ENCODE data around the gene ERMARD. TPM values are rescaled to one million over a fixed set of nuclear protein-coding genes. Genes with fewer than 3 reads are reported as not detected.

ERMARD gene
- total RNA-seq, 1 experiment from 2014 or later = 17.7 TPM

- POLR2A ChIA-PET = no interaction called here
- Mint-ChIP-seq H3K27ac (no peak overlapping the region), H3K9me3 (peaks cover 22% of the 10 kb centered on the region), H3K27me3 (ENCODE audit: low read depth) (peaks cover 16% of the 10 kb centered on the region), H3K4me1 (peaks cover 46% of the 10 kb centered on the region), H3K36me3 (peaks cover 13% of the 10 kb centered on the region), H3K4me3 (no peak overlapping the region)
- TF ChIP-seq SOX15 (CRISPR knock-in tag; IDR thresholded peaks at IDR 0.05) (no peak), USF2 (CRISPR knock-in tag; IDR thresholded peaks at IDR 0.05) (no peak), JUN (CRISPR knock-in tag; IDR thresholded peaks at IDR 0.05) (no peak), MAX (CRISPR knock-in tag; IDR thresholded peaks at IDR 0.05) (no peak), IRF2 (CRISPR knock-in tag; IDR thresholded peaks at IDR 0.05; ENCODE audit: borderline replicate concordance, low read depth) (no peak), ATF2 (CRISPR knock-in tag; IDR thresholded peaks at IDR 0.05; ENCODE audit: borderline replicate concordance, low read depth) (no peak), ZNF416 (CRISPR knock-in tag; IDR thresholded peaks at IDR 0.05) (no peak), ZNF671 (CRISPR knock-in tag; IDR thresholded peaks at IDR 0.05) (no peak), ZNF396 (CRISPR knock-in tag; IDR thresholded peaks at IDR 0.05; ENCODE audit: borderline replicate concordance) (no peak), MXD4 (CRISPR knock-in tag; IDR thresholded peaks at IDR 0.05; ENCODE audit: borderline replicate concordance) (no peak), SP1 (CRISPR knock-in tag; conservative IDR thresholded peaks at IDR 0.05) (no peak), NR2C2 (CRISPR knock-in tag; IDR thresholded peaks at IDR 0.05) (no peak), ZNF317 (CRISPR knock-in tag; IDR thresholded peaks at IDR 0.05; ENCODE audit: borderline replicate concordance, low read depth) (no peak), CREM (CRISPR knock-in tag; IDR thresholded peaks at IDR 0.05) (no peak)
- DNase-seq (ENCODE audit: low spot score) (no peak), ATAC-seq (no peak)
- CTCF ChIA-PET = no interaction called here
Measured at GRCh38 chr6:169829786-169830185, 78.4 kb downstream of the ERMARD start.

GRCh38 chr6:169830876-169831275, 79.5 kb downstream of the ERMARD start:
- H3K36me3 Mint-ChIP-seq = peaks cover 13% of the 10 kb centered on the region
- TF ChIP-seq ATF1 (CRISPR knock-in tag; IDR thresholded peaks at IDR 0.05) (no peak), NFATC4 (CRISPR knock-in tag; IDR thresholded peaks at IDR 0.05) (no peak), SMAD4 (CRISPR knock-in tag; IDR thresholded peaks at IDR 0.05) (no peak), NFYB (CRISPR knock-in tag; conservative IDR thresholded peaks at IDR 0.05; ENCODE audit: low read depth) (no peak), ZNF423 (CRISPR knock-in tag; IDR thresholded peaks at IDR 0.05) (no peak)
- DNase-seq (ENCODE audit: low spot score) (no peak), ATAC-seq (peak; percentile 6; the same call in 1 of the 2 replicates)
- no peak overlapping the region for H3K27ac Mint-ChIP-seq
- POLR2A ChIA-PET = no interaction called here
- H3K4me3 Mint-ChIP-seq = no peak overlapping the region
- peaks cover 13% of the 10 kb centered on the region for H3K27me3 Mint-ChIP-seq (ENCODE audit: low read depth)
- CTCF ChIA-PET = interaction anchor here (0.9 to 4.9 kb wide), 24 partner anchors 10 to 700 kb away, joined by 3 to 58 read pairs (median 12); partner anchors contain the start of gene DLL1
- H3K4me1 Mint-ChIP-seq = peaks cover 46% of the 10 kb centered on the region
- peaks cover 18% of the 10 kb centered on the region for H3K9me3 Mint-ChIP-seq

Other genes with a start within 250 kb of the ERMARD start
- gene WDR27, start 49.6 kb upstream of the ERMARD start, total RNA-seq (2021) = 83.4 to 126 TPM (median 90.6 TPM) in 3 replicates
- 34.5 to 37.8 TPM (median 37.0 TPM) in 3 replicates for gene C6orf120, start 49.5 kb upstream of the ERMARD start, total RNA-seq (2021)
- gene PHF10, start 27.1 kb upstream of the ERMARD start, total RNA-seq (2021) = 39.3 to 45.4 TPM (median 44.2 TPM) in 3 replicates
- gene DYNLT2, start 50 bp upstream of the ERMARD start, total RNA-seq (2021) = 1.3 to 1.7 TPM (median 1.5 TPM) in 3 replicates

Data from WTC11 (cell line).